PC-9 (cell line): Measurements from ENCODE around the gene FANK1. TPM values are rescaled to one million over a fixed set of nuclear protein-coding genes. Genes with fewer than 3 reads are reported as not detected.

Source experiments
- BruUV-seq: library from RNA; stranded (reverse); fragments of 400-500 nt; replicated peaks from 2 replicates; lab custom pipeline; 2021; lab: Mats Ljungman, UMichigan
- CTCF ChIA-PET: fragments of 300-600 bp; sonication (Branson Sonifier 250); formaldehyde crosslinking; loops from one replicate; lab custom pipeline; 2022; ENCODE audit warnings: antibody characterized with exemption; lab: Charles Lee
- POLR2A ChIA-PET: fragments of 300-600 bp; sonication (Branson Sonifier 250); formaldehyde crosslinking; loops from one replicate; lab custom pipeline; 2022; ENCODE audit warnings: antibody characterized with exemption; ENCODE audit not compliant: unreplicated experiment; lab: Charles Lee
- DNase-seq, 2 experiments: peaks; one replicate each; pipeline versions ENCODE4 v3.0.0 to v3.0.0-alpha.2; 2015 to 2022; ENCODE audit warnings: mixed read lengths in 1 of 2
- H2AFZ ChIP-seq: fragments of 200-600 bp; sonication (generic); 2 replicates; pipeline ENCODE4 v1.8.1; 2017; ENCODE audit warnings: antibody characterized with exemption
- H3F3A ChIP-seq: fragments of 200-600 bp; sonication (generic); 2 replicates; pipeline ENCODE4 v1.8.1; 2017; ENCODE audit warnings: antibody characterized with exemption, mild to moderate bottlenecking, low read depth; ENCODE audit not compliant: insufficient read depth
- H3K27ac ChIP-seq: fragments of 200-600 bp; sonication (generic); 2 replicates; pipeline ENCODE4 v1.6.1; 2016; ENCODE audit warnings: mixed run types
- H3K27me3 ChIP-seq: fragments of 200-600 bp; sonication (generic); 2 replicates; pipeline ENCODE4 v1.6.1; 2016; ENCODE audit warnings: low read depth, mixed run types; ENCODE audit not compliant: insufficient read depth
- H3K36me3 ChIP-seq: fragments of 200-600 bp; sonication (generic); 2 replicates; pipeline ENCODE4 v1.6.1; 2016; ENCODE audit warnings: low read depth, mixed run types
- H3K4me1 ChIP-seq: fragments of 200-600 bp; sonication (generic); replicated peaks from 2 replicates; pipeline ENCODE4 v1.6.1; 2016; ENCODE audit warnings: mixed run types; ENCODE audit not compliant: insufficient read depth
- H3K4me2 ChIP-seq: fragments of 200-600 bp; sonication (generic); 2 replicates; pipeline ENCODE4 v1.6.1; 2017; ENCODE audit warnings: mixed run types
- H3K4me3 ChIP-seq: fragments of 200-600 bp; sonication (generic); 2 replicates; pipeline ENCODE4 v1.6.1; 2016; ENCODE audit warnings: mixed run types
- H3K79me2 ChIP-seq: fragments of 200-600 bp; sonication (generic); 2 replicates; pipeline ENCODE4 v1.6.1; 2017; ENCODE audit warnings: low read depth, mixed run types
- H3K9me2 ChIP-seq: fragments of 200-600 bp; sonication (generic); 2 replicates; pipeline ENCODE4 v1.8.1; 2017; ENCODE audit warnings: mild to moderate bottlenecking; ENCODE audit not compliant: insufficient read depth
- H3K9me3 ChIP-seq: fragments of 200-600 bp; sonication (generic); 2 replicates; pipeline ENCODE4 v1.8.1; 2016; ENCODE audit warnings: low read depth; ENCODE audit not compliant: insufficient read depth
- H4K20me1 ChIP-seq: fragments of 200-600 bp; sonication (generic); 2 replicates; pipeline ENCODE4 v1.8.1; 2017; ENCODE audit not compliant: insufficient read depth
- EZH2 ChIP-seq: fragments of 200-600 bp; sonication (generic); IDR thresholded peaks from 2 replicates; pipeline ENCODE4 v1.8.0; 2017; ENCODE audit warnings: antibody characterized with exemption, low read depth
- intact Hi-C: fragments of 100-400 bp; cut with micrococcal nuclease; formaldehyde crosslinking; loops from one replicate; pipeline ENCODE4 v1.10.0; 2022; ENCODE audit not compliant: unreplicated experiment
- total RNA-seq: library from RNA; stranded (reverse); gene quantifications from 2 replicates; pipeline ENCODE4 v1.2.3, GENCODE V29; 2021
- TF ChIP-seq, protein P1 (sequence below): fragments of 200-600 bp; sonication (generic); conservative IDR thresholded peaks from 2 replicates; pipeline ENCODE4 v1.6.1; 2017; ENCODE audit warnings: mixed run types, antibody characterized with exemption, mild to moderate bottlenecking, moderate library complexity

The FANK1 gene
- total RNA-seq, 1 experiment from 2014 or later = 21.4 TPM

DNA sequence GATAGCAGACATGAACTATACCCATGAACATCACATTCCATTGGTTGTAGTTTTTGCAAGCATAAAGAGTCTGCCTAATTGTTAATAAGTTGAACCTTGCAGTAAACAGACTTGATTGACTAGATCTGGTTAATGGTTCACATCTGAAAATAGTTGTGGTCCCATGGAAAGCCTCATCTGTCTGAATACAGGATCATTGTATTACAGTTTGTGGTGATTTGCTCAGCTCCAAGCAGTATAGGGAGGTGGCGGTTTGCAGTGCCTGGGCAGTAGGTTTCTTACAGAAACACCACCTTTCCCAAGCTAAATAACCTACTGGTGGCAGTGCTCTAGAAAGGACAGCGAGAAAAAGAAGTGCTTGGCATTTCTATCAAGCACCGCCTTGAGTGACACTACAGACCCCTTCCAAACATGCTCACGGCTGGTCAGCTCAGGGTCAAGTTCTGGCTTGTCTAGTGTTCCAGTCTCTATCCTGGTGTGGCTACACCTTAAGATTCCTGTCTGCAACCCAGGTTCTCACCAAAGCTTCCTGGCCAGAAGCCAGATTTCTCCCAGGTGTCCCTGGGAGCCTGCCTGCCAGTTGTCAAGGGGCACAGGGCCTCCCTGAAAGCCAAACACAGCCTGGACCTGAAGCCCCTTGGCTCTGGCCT is 119.9 kb downstream of the FANK1 start:
- TF ChIP-seq EZH2 = no peak
- TF ChIP-seq, protein P1, sequence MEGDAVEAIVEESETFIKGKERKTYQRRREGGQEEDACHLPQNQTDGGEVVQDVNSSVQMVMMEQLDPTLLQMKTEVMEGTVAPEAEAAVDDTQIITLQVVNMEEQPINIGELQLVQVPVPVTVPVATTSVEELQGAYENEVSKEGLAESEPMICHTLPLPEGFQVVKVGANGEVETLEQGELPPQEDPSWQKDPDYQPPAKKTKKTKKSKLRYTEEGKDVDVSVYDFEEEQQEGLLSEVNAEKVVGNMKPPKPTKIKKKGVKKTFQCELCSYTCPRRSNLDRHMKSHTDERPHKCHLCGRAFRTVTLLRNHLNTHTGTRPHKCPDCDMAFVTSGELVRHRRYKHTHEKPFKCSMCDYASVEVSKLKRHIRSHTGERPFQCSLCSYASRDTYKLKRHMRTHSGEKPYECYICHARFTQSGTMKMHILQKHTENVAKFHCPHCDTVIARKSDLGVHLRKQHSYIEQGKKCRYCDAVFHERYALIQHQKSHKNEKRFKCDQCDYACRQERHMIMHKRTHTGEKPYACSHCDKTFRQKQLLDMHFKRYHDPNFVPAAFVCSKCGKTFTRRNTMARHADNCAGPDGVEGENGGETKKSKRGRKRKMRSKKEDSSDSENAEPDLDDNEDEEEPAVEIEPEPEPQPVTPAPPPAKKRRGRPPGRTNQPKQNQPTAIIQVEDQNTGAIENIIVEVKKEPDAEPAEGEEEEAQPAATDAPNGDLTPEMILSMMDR = no peak
- Histone ChIP-seq H4K20me1 (no peaks in the 10 kb centered on the region), H3K4me3 (no peak overlapping the region), H3F3A (no peaks in the 10 kb centered on the region), H2AFZ (no peak overlapping the region), H3K4me1 (peaks cover 20% of the 10 kb centered on the region), H3K4me2 (no peak overlapping the region), H3K79me2 (no peaks in the 10 kb centered on the region), H3K27me3 (no peaks in the 10 kb centered on the region), H3K9me3 (no peaks in the 10 kb centered on the region), H3K27ac (no peak overlapping the region), H3K9me2 (no peaks in the 10 kb centered on the region), H3K36me3 (no peaks in the 10 kb centered on the region)
- ChIA-PET CTCF (no interaction called here), POLR2A (no interaction called here)
- BruUV-seq = no TSS peak
- DNase-seq = no peak
- intact Hi-C loops = no loop called here

DNA sequence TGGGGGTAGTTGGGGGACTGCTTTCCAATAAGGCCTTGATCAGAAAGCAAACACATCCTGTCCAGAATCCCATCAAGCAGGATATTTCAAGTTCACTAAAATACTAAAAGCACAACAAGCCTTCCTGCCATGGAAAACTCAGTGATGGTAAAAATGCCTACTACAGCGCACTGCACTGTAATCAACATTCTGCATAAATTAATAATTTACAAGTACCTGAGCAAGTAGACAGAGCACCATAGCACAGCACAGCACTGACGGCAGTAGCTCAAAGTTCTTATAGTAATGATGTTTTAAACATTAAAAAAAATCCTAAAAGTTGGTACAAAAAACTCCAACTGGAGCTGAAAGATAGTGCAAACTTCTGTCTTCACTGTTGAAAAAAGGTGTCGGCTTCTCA is 120.5 kb downstream of the FANK1 start:
- CTCF ChIA-PET = no interaction called here
- BruUV-seq = no TSS peak
- no peaks in the 10 kb centered on the region for H3K27me3 ChIP-seq
- H3K4me3 ChIP-seq = no peak overlapping the region
- H3K79me2 ChIP-seq = no peaks in the 10 kb centered on the region
- H3K9me2 ChIP-seq = no peaks in the 10 kb centered on the region
- TF ChIP-seq, protein P1 = no peak
- POLR2A ChIA-PET = no interaction called here
- H3K36me3 ChIP-seq = no peaks in the 10 kb centered on the region
- no peaks in the 10 kb centered on the region for H3F3A ChIP-seq
- H4K20me1 ChIP-seq = no peaks in the 10 kb centered on the region
- intact Hi-C loops = no loop called here
- H3K4me1 ChIP-seq = peaks cover 20% of the 10 kb centered on the region
- H3K4me2 ChIP-seq = no peak overlapping the region
- DNase-seq = no peak
- H2AFZ ChIP-seq = no peak overlapping the region
- no peaks in the 10 kb centered on the region for H3K9me3 ChIP-seq
- H3K27ac ChIP-seq = no peak overlapping the region

DNA sequence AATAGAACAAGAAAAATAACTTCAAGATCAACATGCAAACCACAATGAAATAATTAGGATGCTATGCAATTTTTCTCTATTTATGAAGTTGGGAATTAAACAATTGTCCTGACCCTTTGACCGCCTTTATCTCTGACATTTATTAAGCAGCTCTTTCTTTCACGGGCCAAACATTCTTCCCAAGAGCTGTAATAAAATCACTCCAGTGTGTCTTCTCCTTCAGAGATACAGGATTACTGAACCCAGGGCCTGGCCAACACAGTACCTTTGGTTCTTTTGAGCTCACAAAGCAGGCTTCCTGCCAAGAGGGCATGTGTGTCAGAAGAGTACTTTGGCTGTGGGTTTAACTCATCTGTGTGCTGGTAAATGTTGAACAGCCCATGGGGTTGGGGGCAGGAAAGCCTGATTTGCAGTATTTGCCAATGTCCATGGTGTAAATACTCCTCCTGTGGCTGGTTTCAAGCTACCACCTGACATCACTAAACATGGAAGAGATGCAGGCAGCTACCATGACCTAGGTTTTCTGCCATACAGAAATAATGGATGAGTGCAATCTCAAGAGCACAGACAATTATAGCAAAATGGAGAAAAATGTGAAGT is 121.7 kb downstream of the FANK1 start:
- H3K9me2 ChIP-seq = no peaks in the 10 kb centered on the region
- no peaks in the 10 kb centered on the region for H3K27me3 ChIP-seq
- H3K4me1 ChIP-seq = peaks cover 9% of the 10 kb centered on the region
- BruUV-seq = no TSS peak
- intact Hi-C loops = no loop called here
- H3K27ac ChIP-seq = no peak overlapping the region
- H3K4me3 ChIP-seq = no peak overlapping the region
- H2AFZ ChIP-seq = no peak overlapping the region
- H3K4me2 ChIP-seq = no peak overlapping the region
- ChIA-PET POLR2A (no interaction called here), CTCF (no interaction called here)
- no peaks in the 10 kb centered on the region for H3K9me3 ChIP-seq
- H3K79me2 ChIP-seq = no peaks in the 10 kb centered on the region
- no peak for TF ChIP-seq EZH2
- TF ChIP-seq, protein P1 = no peak
- DNase-seq = no peak
- H3F3A ChIP-seq = no peaks in the 10 kb centered on the region
- no peaks in the 10 kb centered on the region for H3K36me3 ChIP-seq
- H4K20me1 ChIP-seq = no peaks in the 10 kb centered on the region
